ENCODE measurements around the gene FAM181A.

Gene FAM181A

DNA sequence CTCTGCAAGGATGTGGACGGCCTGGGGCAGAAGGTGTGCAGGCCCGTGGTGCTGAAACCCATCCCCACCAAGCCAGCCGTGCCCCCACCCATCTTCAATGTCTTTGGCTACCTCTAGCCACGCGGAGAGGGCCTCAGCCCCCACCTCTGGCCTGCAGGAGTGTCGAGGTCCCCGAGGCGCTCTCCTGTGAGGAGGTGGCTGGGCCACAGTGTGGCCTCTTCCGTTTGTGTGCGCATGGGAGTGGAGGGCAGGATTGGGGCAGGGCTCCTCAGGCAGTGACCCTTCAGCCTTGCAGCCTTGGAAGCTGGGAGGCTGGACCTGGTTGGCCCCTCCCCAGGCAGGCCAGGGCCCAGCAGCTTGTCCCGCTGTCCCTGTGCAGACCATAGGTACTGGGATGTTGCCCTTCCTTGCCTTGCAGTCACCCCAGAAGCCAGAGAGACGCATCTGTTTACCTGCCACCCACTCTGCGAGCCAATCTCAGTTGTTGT lies 1.9 kb downstream of the FAM181A start:
- DNase-seq (ENCODE audit: low read depth, low spot score) = no peak

GRCh38 chr14:93929657-93930056 lies 2.5 kb downstream of the FAM181A start:
- DNase-seq (ENCODE audit: low read depth, low spot score) = no peak

- DNase-seq (ENCODE audit: low read depth, low spot score) = no peak
Measured at GRCh38 chr14:93930296-93930988, 3.3 kb downstream of the FAM181A start.

- no peak for DNase-seq (ENCODE audit: low read depth, low spot score)
Measured at GRCh38 chr14:93930989-93931307, 3.8 kb downstream of the FAM181A start.

DNA sequence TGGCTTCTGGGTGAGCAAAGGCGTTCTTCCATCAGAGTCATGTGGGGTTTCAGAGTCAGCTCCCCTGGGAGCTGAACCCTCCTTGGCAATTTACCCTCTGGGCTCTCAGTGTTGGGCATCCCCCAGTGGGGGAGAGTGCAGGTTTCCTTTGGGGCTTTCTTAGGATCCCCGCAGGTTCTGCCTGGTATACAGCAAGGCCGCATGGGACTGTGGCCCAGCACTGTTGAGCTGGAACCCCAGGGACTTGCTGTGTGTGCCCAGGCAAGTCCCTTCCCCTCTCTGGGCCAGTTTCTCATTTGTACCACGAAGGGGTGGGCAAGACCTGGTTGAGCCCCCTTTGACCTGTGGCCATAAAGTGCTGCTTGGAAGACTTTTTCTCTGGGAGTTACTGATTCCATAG lies 5.5 kb downstream of the FAM181A start:
- DNase-seq (ENCODE audit: low read depth, low spot score) = no peak

DNA sequence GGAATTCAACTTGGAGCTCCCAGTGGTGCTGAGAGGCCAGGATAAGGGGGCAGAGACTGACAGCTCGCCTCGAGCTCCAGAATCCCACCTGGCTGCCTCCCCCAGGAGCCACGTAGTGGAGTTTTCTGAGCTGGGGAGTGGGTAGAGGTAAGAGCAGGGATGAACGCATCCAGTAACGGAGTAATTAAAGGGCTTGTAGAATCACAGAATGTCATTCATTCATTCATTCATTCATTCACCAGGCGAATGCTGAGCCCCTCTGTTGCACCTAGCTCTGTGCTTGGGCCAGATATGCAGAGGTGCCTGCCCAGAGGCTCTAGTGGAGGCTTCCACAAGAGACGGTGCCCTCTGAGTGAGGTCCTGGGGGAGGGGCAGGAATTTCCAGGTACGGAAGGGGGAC lies 8.1 kb downstream of the FAM181A start:
- DNase-seq (ENCODE audit: low read depth, low spot score) = no peak

DNA sequence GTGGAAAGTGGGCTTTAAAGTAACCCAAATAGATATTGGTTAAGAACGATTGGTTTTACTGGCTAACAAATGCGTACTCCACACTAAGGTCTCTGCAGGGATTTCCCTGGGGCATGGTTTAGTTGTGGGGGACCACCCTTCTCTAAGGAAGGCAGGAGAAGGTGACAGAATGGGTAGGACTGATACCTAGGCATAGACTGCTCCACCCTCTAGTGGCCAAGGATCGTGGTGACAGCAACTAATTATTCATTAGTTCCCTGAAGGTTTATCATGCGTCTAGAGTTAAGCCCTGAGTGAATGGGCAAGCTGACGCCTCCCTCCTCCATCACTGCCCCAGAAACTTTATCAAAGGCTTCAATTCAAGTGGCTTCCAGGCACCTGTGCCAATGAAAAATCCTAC lies 9.1 kb downstream of the FAM181A start:
- no peak for DNase-seq (ENCODE audit: low read depth, low spot score)

- DNase-seq (ENCODE audit: low read depth, low spot score) = no peak
Measured at GRCh38 chr14:93936926-93937325, 9.8 kb downstream of the FAM181A start.

GRCh38 chr14:93937519-93937918 lies 10.4 kb downstream of the FAM181A start:
- no peak for DNase-seq (ENCODE audit: low read depth, low spot score)

- DNase-seq (ENCODE audit: low read depth, low spot score) = no peak
Measured at GRCh38 chr14:93938751-93939303, 11.7 kb downstream of the FAM181A start.

DNA sequence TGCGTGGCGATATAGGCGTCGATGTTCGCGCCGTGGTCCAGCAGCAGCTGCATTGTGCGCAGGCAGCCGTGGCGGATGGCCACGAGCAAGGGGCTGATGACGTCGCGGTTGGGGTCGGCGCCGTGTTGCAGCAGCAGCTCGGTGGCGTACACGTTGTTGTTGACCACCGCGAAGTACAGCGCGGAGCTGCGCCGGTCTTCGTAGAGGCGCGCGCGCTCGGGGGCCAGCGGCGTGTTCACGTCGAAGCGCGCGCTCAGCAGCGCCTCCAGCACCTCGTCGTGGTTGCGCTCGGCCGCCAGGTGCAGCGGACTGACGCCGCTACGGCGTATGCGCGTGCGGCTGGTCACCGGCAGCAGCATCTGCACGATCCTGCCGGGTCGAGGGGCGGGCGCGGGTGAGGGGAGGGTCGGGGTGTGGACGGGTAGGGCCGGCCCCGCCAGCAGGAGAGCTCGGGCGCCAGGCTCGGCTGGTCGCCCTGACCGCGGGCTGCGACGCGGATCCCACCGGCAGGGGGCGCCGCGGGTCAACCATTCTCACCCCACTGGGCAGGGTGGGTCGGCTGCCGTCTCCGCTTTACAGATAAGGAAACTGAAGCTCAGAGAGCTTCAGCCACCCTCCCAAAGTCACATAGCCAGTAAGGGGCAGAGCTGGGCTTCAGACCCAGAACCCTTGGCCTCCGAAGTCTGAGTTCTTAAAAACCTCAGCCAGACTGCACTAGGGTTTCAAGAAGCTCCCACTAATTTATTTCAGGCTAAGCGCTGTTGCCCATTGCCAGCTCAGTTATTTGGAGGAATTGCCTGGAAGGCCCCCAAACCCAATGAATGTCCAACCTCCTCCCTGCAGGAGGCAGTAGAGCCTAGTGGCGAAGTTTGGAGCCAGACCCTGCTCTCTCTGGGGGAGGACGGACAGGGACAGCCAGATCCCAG lies 12.4 kb downstream of the FAM181A start:
- no peak for DNase-seq (ENCODE audit: low read depth, low spot score)

DNA sequence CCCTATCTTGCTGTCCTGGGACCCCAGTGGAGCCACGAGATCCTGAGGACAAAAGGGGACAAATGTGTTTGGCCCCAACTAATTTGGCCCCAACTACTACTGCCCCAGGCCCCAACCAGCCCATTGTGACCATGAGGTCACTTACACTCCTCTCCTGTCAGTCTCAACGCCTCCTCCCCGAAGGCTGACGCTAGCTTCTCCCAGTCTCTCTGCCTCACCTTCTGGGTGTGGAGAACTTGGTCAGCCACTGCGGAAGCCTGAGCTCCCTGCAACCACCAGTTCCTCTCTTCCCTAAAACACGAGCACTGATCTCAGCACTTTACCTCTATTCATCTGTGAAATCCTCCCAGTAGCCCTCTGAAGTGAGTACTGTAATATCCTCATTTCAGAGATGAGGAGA lies 13.3 kb downstream of the FAM181A start:
- DNase-seq (ENCODE audit: low read depth, low spot score) = no peak

DNA sequence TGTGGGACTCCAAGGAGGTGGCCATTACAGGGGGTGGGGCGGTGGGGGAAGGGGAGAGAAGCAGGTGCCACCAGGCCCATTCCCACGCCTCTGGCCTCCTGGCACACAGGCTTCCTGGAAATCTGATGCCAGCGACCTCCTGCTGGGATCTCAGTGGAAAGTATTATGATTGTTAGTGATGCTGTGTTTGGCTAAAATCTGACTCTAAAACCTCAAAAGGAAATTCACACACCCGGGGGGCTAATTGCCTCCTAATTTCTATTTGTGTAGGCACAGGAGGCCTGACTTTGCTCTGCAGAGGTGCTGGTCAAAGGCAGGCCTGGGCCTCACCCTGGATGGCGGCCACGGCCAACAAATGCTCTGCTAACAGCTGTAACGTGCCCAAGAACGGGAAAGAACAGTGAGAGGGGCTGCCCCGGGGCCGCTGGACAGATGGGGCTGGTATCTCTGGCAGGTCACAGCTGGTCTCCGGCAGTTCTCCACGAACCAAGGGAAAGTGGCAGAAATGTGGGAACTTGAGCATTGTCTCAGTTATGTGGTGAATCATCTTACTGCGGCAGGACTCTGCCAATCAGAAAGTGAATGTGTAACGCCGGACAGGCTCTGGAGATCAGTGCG lies 14.3 kb downstream of the FAM181A start:
- peak; percentile 84 for DNase-seq (ENCODE audit: low read depth, low spot score)

DNA sequence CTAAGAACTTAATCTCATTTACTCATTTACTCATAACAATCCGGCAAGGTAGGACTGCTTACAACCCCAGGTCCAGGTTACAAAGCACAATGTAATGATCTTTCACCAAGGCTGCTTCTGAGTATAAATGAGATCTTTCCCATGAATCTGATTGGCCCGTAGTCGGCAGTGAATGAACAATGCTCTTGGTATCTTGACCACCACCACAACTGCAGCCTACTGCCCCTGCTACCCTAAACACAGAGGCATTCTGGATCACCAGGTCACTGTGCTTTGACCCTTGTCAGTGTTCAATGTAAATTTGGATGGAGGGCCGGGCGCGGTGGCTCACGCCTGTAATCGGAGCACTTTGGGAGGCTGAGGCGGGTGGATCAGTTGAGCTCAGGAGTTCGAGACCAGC lies 15.9 kb downstream of the FAM181A start:
- DNase-seq (ENCODE audit: low read depth, low spot score) = no peak

- no peak for DNase-seq (ENCODE audit: low read depth, low spot score)
Measured at GRCh38 chr14:93943930-93944329, 16.8 kb downstream of the FAM181A start.

- no peak for DNase-seq (ENCODE audit: low read depth, low spot score)
Measured at GRCh38 chr14:93944348-93945069, 17.4 kb downstream of the FAM181A start.

DNA sequence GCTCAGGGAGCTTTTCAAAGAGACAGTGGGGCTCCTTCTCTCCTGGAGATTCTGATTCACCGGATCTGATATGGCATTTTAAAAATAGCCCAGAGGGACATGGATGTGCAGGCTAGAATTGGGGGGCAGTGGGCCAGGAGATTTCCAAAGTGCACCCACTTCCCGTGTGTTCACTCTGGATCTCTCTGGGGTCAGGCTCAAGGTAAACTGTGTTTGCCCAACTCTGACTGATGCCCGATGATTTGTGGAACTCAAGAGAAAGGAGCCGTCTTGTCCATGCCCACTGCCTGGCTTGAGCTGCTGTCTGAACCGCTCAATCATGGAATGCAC lies 17.9 kb downstream of the FAM181A start:
- DNase-seq (ENCODE audit: low read depth, low spot score) = no peak

GRCh38 chr14:93946104-93946503 lies 19.0 kb downstream of the FAM181A start:
- DNase-seq (ENCODE audit: low read depth, low spot score) = no peak

GRCh38 chr14:93946541-93947090 lies 19.5 kb downstream of the FAM181A start:
- DNase-seq (ENCODE audit: low read depth, low spot score) = no peak

DNA sequence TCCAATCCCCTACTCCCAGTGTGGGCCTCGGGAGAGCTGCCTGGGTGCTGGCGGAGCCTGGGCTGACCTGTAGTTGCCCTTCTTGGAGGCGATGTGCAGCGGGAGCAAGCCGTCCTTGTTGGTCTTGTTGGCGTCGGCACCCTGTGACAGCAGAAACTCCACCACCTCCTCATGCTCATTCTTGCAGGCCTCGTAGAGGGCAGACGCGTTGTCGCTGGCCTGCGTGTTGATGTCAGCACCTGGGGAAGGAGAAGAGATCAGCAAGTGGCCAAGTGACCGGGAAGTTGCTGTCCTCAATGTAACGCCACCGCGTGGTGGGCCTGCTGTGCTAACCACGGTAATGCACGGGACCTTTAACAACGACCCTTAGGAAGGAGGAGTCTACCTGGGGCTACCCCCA lies 20.1 kb downstream of the FAM181A start:
- no peak for DNase-seq (ENCODE audit: low read depth, low spot score)

- DNase-seq (ENCODE audit: low read depth, low spot score) = peak; percentile 84
Measured at GRCh38 chr14:93949511-93950075, 22.4 kb downstream of the FAM181A start.

Data from smooth muscle cell of the brain vasculature (primary cell).